HEK293 (cell line): ENCODE results near the gene GNB5.

ENCODE experiments used
- CTCF ChIP-seq: fragments of 450-650 bp; formaldehyde crosslinking; IDR thresholded peaks from 2 replicates; pipeline ENCODE4 v1.5.1; 2016; ENCODE audit warnings: missing biosample characterization, missing genetic modification characterization
- INSM2 ChIP-seq: fragments of 450-650 bp; formaldehyde crosslinking; IDR thresholded peaks from 2 replicates; pipeline ENCODE4 v1.5.1; 2016; ENCODE audit warnings: missing biosample characterization, missing genetic modification characterization
- ZBTB1 ChIP-seq: fragments of 450-650 bp; formaldehyde crosslinking; IDR thresholded peaks from 2 replicates; pipeline ENCODE4 v1.5.1; 2016; ENCODE audit warnings: missing biosample characterization, missing genetic modification characterization
- ZBTB8A ChIP-seq: fragments of 450-650 bp; formaldehyde crosslinking; IDR thresholded peaks from 2 replicates; pipeline ENCODE4 v1.5.1; 2016; ENCODE audit warnings: missing biosample characterization, missing genetic modification characterization
- ZNF114 ChIP-seq: fragments of 450-650 bp; formaldehyde crosslinking; IDR thresholded peaks from 2 replicates; pipeline ENCODE4 v1.5.0; 2017; ENCODE audit warnings: missing biosample characterization, missing genetic modification characterization
- ZNF274 ChIP-seq, 2 experiments: fragments of 200-500 bp in 1 of 2; fragments of 450-650 bp in 1 of 2; sonication (Bioruptor generic) in 1 of 2; formaldehyde crosslinking in 1 of 2; IDR thresholded peaks; 2 replicates each; pipeline versions ENCODE4 v1.5.1 to v1.6.1; 2014 to 2016; ENCODE audit warnings: borderline replicate concordance in 1 of 2, inconsistent platforms in 1 of 2, low read length in 1 of 2, missing biosample characterization in 1 of 2, missing genetic modification characterization in 1 of 2
- ZNF701 ChIP-seq: fragments of 450-650 bp; formaldehyde crosslinking; IDR thresholded peaks from 2 replicates; pipeline ENCODE4 v1.5.1; 2016; ENCODE audit warnings: missing biosample characterization, missing genetic modification characterization

DNA sequence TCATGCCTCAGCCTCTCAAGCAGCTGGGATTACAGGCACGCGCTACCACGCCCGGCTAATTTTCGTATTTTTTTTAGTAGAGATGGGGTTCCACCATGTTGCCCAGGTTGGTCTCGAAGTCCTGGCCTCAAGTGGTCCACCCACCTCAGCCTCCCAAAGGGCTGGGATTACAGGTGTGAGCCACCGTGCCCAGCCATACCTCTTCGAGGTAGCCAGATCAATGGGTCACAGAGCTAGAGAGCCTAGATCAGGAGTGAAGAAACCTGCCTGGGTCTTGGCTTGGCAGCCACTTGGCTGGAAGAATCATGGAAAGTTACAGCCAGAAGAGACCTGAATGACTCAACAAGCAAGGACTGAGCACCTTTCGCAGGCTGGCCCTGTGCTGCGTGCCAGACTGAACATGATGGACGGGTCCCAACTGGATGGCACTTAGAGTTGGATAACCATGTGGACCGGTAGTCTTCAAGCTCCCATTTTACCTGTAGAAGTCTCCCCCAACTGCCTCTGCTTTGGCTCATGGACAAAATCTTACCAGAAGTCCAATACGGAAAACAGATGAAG is 29.7 kb downstream of the GNB5 start:
- TF ChIP-seq ZNF114: no peak
- TF ChIP-seq CTCF (tag by site-specific recombination): no peak
- no peak for TF ChIP-seq INSM2 (tag by site-specific recombination)
- no peak for TF ChIP-seq ZNF701 (tag by site-specific recombination)
- TF ChIP-seq ZBTB8A: no peak
- TF ChIP-seq ZBTB1 (tag by site-specific recombination): no peak
- no peak for TF ChIP-seq ZNF274 (IDR thresholded peaks at IDR 0.05; ENCODE audit: low read length)
- TF ChIP-seq ZNF274 (tag by site-specific recombination; IDR thresholded peaks at IDR 0.05; ENCODE audit: borderline replicate concordance): no peak
